Measurements from ENCODE around the gene SWI5.
A peak's percentile ranks its signal among the peaks of the same experiment; 100 is the strongest.

SWI5 gene

DNA sequence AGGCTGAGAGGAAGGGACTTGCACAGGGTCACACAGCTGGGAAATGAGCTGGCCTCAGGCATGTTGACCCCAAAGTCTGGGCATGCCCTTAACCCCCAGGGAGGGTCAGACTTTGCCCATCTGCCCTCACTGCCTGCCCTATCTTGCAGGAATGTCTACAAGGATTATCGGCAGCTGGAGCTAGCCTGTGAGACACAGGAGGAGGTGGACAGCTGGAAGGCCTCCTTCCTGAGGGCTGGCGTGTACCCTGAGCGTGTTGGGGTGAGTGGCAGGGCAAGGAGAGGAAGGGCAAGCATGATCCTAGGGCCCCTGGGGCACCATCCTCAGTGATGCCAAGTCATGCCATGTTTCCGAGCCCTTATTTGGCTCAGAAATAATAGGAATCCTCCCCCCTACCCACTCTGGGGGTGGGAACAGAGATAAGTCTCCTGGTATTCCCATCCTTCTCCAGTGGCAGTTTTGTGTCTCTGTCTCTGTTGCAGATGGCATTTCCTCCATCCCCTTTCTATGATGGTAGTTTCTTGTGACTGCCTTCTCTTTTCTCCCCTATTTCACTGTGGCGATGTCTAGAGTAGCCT is 28.8 kb upstream of the SWI5 start:
- H3K36me3 Mint-ChIP-seq: no peaks in the 10 kb centered on the region
- H3K9me3 Mint-ChIP-seq (ENCODE audit: low read depth): no peaks in the 10 kb centered on the region
- peaks cover 10% of the 10 kb centered on the region for H3K27me3 Mint-ChIP-seq
- no peak overlapping the region for H3K27ac Mint-ChIP-seq
- peaks cover 20% of the 10 kb centered on the region for H3K4me1 Mint-ChIP-seq (ENCODE audit: low read depth)
- no peak overlapping the region for H3K4me3 Mint-ChIP-seq

DNA sequence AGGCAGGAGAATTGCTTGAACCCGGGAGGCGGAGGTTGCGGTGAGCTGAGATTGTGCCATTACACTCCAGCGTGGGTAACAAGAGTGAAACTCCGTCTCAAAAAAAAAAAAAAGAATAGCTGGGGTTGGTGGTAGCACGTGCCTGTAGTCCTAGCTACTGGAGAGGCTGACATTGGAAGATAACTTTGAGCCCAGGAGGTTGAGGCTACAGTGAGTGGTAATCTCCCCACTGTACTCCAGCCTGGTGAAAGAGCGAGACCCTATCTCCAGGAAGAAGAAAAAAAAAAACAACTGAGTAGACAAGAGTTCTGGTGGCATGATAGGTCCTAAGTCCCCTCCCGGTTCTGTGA is 26.5 kb upstream of the SWI5 start:
- H3K4me3 Mint-ChIP-seq: peak overlapping the region; percentile 88
- H3K4me1 Mint-ChIP-seq (ENCODE audit: low read depth): peaks cover 14% of the 10 kb centered on the region
- H3K9me3 Mint-ChIP-seq (ENCODE audit: low read depth): no peaks in the 10 kb centered on the region
- peaks cover 4% of the 10 kb centered on the region for H3K27me3 Mint-ChIP-seq
- no peaks in the 10 kb centered on the region for H3K36me3 Mint-ChIP-seq
- peak overlapping the region; percentile 16 for H3K27ac Mint-ChIP-seq

DNA sequence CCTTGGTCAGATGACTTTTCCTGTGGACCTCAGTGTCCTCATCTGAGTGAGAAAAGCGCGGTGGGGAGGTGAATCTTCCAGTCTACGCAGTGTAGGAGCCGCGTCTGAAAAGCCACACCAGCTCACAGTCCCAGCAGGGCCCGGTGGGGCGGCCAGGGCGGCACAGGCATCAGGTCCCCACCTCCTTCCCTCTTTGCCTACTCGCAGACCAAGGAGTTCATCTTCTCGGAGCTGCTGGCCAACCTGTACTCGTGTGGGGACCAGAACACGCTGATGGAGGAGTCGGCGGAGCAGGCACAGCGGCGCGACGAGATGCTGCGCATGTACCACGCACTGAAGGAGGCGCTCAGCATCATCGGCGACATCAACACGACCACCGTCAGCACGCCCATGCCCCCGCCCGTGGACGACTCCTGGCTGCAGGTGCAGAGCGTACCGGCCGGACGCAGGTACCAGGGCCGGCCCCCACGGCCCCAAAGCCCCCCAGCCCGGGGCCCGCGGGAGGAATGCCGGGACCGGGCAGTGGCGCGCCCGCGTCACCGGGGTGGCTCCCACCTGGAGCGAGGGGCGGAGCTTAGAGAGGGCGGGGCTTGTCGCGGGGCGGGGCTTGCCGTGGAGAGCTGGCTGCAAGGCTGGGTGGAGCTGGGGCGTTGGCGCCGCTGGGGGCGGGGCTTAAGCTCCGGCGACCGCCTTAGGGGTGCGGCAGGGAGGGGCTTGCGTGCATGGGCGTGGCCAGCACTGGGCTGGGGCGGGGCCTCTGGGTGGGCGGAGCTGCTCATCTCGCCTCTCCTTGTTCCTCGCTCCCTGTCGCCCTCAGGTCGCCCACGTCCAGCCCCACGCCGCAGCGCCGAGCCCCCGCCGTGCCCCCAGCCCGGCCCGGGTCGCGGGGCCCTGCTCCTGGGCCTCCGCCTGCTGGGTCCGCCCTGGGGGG is 25.9 kb upstream of the SWI5 start:
- H3K4me3 Mint-ChIP-seq: peak overlapping the region; percentile 88
- H3K36me3 Mint-ChIP-seq: no peaks in the 10 kb centered on the region
- H3K9me3 Mint-ChIP-seq (ENCODE audit: low read depth): no peaks in the 10 kb centered on the region
- H3K27ac Mint-ChIP-seq: peak overlapping the region; percentile 28
- peaks cover 4% of the 10 kb centered on the region for H3K27me3 Mint-ChIP-seq
- H3K4me1 Mint-ChIP-seq (ENCODE audit: low read depth): peaks cover 14% of the 10 kb centered on the region

DNA sequence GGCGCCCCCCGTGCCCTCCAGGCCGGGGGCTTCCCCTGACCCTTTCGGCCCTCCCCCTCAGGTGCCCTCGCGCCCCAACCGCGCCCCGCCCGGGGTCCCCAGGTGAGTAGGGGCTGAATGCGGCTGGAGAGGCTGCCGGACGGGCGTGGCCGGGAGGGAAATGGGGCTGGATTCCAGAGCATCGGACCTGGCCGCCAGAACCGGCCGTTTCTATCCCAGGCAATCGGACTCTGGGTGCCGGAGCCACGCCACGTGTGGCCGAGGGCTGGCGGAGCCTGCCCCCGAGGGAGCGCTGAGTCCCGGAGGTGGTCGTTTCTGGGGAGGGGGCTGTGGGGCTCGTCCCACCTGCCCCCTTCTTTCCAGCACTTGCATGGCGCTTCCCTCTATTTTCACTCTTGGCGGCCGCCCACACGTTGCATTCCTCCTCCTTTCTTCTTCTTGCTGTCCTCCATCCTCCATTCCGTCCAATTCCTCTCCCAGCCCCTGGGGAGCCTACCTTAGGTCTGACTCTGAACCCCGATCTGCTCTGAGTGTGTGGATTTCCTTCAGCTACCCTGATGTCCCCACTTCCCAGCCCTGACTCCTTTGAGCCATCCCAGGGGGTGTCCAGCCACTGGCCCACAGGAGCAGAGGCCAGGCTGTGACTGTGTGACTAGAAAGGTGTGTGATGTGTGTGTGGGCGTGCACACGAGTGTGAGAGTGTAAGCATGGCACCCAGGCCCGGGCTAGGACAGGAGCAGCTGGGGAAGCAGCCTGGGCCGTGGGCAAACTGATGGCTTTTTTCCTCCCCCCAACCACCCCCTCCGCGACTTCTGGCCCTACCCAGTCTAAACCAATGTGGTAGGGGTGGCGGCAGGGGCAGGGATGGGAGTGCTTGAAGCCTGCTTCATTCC is 25.0 kb upstream of the SWI5 start:
- Mint-ChIP-seq H3K27me3 (no peaks in the 10 kb centered on the region), H3K4me1 (ENCODE audit: low read depth) (peaks cover 9% of the 10 kb centered on the region), H3K9me3 (ENCODE audit: low read depth) (no peaks in the 10 kb centered on the region), H3K4me3 (peak overlapping the region; percentile 83), H3K36me3 (no peaks in the 10 kb centered on the region), H3K27ac (no peak overlapping the region)

DNA sequence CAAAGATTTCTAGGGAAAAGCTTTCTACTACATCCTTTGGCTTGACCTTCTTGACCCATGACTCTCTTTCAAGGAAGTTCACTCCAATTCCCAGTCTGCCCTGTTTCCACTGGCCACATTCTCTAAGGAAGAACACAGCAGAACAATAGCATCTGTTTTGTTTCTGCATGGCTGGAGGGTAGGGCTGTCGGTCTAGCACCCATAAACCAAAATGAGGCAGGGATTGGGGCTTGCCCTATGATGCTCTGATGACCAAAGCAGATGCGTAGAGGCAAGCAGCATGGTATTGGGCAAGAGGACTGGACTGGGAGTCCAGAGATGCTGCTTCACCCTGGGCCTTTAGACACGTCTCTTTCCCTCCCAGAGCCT is 24.4 kb upstream of the SWI5 start:
- peak overlapping the region; percentile 70 for H3K4me3 Mint-ChIP-seq
- H3K27ac Mint-ChIP-seq: no peak overlapping the region
- H3K27me3 Mint-ChIP-seq: no peaks in the 10 kb centered on the region
- H3K36me3 Mint-ChIP-seq: no peaks in the 10 kb centered on the region
- H3K9me3 Mint-ChIP-seq (ENCODE audit: low read depth): no peaks in the 10 kb centered on the region
- H3K4me1 Mint-ChIP-seq (ENCODE audit: low read depth): peaks cover 9% of the 10 kb centered on the region

DNA sequence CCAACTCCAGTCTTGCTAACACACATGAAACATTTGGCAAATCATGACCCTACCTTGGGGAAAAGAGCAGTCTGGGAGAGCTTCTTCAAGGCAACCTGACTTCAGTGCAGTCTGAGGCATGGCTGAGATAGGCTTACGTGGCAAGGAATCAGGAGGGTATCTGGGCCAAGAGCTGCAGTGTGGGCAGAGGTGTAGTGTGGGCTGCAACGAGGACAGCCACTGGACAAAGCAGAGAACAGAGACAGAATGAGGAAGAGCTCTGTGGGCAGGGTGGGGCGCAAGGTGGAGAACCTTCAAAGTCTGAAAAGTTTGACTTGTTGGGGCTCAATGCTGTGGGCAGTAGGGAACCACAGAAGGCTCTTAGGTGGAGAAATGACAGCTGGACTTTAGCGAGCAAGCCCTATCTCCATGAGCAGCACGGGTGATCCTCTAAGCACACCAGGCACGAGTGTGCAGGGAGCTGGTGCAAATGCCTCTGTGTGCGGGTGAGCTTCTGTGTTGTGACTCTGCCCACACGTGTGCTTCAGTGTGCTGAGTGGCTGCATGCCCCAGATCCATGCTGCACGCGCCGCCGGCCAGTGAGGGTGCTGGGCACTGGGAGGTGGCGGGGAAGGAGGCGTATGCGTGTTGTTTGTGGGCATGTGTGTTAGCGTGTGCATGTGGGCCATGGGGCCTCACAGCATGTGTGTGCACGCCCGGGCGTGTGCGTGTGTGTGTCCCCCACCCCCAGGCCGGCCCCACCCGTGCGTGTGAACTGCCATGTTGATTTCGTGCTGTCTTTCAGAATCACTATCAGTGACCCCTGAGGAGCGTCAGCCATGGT is 23.5 kb upstream of the SWI5 start:
- H3K4me1 Mint-ChIP-seq (ENCODE audit: low read depth): peaks cover 9% of the 10 kb centered on the region
- H3K36me3 Mint-ChIP-seq: peaks cover 2% of the 10 kb centered on the region
- H3K27me3 Mint-ChIP-seq: no peaks in the 10 kb centered on the region
- H3K27ac Mint-ChIP-seq: no peak overlapping the region
- H3K4me3 Mint-ChIP-seq: no peak overlapping the region
- H3K9me3 Mint-ChIP-seq (ENCODE audit: low read depth): no peaks in the 10 kb centered on the region

DNA sequence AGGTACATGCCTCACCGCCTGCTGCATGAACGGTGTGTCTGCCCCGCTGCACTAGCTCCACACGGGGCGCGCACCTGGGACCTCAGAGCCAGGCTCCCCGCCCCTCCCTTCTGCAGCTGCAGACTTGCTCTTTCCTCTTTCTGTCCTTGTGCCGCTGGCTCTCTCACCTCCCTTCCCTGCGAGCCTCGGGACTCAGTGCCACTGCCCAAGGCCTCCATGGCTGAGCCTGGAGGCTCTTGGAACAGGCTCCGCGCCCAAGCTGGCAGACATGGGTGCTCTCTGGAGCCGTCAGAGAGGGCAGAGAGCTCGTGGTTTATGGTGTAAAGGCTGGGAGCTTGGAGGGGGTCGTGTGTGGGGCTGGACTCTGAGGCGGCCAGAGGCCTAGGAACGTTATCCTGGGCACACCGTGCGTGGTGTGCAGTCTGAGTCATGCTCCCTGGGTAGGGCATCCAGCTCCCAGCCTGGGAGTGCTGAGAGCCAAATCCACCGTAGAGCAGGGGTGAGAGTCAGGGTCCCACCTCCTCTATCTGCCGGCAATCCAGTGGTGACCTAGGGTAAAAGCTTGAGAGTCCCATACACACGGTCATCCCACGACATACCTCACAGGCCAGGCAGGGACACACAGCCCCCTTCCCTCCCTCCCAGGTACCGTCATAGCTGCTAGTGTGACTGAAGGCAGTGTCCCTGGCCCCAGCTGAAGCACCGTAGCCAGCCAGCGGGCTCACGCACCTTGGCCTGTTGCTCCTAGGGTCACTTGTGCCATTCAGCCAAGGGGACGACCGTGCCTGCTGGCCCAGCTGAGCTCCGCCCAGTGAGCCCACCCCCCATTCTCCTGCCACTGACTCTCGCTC is 22.7 kb upstream of the SWI5 start:
- Mint-ChIP-seq H3K4me3 (no peak overlapping the region), H3K4me1 (ENCODE audit: low read depth) (peaks cover 9% of the 10 kb centered on the region), H3K36me3 (peaks cover 3% of the 10 kb centered on the region), H3K27me3 (no peaks in the 10 kb centered on the region), H3K27ac (no peak overlapping the region), H3K9me3 (ENCODE audit: low read depth) (no peaks in the 10 kb centered on the region)

DNA sequence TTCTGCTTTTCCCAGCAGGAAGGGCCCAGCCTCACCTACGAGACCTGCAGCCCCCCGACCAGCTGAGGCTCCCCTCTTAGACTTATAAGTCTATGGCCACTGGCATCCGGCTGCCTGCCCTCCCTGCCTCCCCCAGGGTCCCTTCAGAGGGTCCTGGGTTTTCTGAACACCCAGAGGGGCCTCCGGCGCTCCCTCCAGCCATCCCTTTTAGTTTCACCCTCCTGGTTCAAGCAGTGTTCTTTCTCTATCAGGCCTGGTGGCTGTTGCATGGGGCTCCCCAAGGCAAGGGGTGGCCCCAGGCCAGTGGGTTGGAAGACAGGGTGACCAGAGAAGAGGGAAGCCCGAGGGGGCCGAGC is 22.1 kb upstream of the SWI5 start:
- no peak overlapping the region for H3K4me3 Mint-ChIP-seq

DNA sequence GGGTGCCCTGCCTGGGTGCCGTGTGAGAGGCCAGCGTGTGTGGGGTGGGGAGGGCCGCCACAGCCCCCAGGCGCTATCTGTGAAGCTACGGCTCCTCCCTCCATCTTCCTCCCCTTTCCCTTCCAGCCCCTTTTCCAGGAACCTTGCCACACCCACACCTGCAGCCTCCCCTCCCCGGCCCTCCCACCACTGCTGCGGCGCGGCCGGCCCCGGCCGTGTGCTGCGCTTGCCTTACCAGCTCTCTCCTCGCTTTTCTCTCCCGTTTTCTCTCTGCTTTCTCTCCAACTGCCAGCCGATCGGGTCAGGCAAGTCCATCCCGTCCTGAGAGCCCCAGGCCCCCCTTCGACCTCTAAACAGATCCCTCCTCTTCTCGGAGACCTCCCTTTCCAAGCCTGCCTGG is 21.7 kb upstream of the SWI5 start:
- Mint-ChIP-seq H3K27me3 (no peaks in the 10 kb centered on the region), H3K4me3 (no peak overlapping the region), H3K4me1 (ENCODE audit: low read depth) (peaks cover 9% of the 10 kb centered on the region), H3K27ac (no peak overlapping the region), H3K9me3 (ENCODE audit: low read depth) (no peaks in the 10 kb centered on the region), H3K36me3 (peaks cover 3% of the 10 kb centered on the region)

More for the DNA sequence above, 22.1 kb upstream of the SWI5 start:
- Mint-ChIP-seq H3K27ac (no peak overlapping the region), H3K27me3 (no peaks in the 10 kb centered on the region), H3K4me1 (ENCODE audit: low read depth) (peaks cover 9% of the 10 kb centered on the region), H3K36me3 (peaks cover 3% of the 10 kb centered on the region), H3K9me3 (ENCODE audit: low read depth) (no peaks in the 10 kb centered on the region)

DNA sequence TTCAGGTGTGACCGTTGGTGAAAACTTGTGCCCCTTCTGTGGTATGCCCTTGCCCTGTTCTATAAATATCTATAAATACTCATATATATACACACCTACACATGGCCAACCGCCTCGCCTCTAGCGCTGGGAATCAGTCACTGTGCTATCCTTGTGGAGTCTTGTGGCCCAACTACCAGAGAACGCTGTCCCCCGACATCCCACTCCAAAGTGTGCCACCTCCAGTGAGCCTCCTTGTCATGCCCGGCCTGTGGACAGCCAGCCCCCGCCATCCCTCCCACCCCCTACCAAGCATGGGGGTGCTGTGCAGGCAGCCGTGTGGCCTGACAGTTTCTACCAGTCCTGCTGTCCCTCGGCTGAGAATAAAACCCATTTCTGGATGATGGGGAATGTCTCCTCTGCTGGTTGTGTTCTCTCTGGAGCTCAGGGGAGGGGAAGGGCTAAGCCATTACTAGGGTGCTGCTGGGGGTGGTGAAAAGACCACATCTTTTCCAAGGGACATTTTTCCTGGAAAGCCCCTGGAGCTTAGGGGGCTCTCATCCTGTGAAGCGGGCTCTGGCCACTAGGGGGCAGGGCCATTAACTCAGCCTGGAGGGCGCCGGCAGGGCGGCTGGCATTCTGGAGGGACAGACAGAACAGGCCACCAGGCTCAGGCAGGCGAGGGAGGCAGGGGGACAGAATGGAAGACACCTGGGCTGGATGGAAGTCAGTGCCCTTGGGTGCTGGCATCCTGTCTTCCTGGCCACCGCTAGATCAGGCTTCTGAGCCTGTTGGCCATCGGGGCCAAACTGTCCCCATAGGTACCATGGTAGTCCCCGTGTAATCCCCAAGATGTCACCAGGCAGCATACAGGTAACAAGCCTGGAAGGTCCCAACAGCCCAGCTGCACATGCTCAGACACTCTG is 21.0 kb upstream of the SWI5 start:
- H3K9me3 Mint-ChIP-seq (ENCODE audit: low read depth): no peaks in the 10 kb centered on the region

DNA sequence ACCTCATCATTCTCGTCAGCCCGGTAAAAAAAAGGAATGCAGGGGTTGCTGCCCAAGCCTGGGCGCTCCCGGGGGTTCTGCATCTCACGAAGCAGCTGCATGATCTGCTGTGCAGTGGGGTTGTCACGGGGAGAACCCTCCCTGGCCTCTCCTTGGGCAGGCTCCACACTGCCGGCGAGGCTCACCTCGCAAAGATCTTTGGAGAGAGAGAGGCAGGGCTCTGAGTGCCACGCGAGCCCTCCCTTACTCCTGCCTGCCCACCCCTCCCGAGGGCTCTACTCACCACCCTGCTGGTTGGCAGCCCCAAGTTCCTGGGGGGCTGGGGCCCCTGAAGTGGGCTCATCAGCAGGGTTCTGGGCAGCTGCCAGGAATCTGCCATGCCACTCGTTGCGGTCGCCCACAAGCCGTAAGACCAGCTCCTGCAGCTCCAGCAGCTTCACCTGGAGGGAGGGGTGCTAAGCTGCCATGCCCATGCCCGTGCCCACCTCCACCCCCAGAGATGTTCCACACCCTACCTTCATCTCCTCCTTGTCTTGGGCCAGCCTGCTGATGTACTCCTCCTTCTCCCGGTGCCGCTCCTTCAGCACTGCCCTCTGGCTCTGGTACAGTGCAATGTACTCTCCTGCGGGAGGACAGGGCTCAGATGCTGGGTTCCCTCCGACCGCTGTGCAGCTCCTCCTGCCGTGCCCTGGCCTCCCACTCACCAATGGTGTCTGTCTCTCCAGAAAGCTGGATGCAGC is 18.8 kb upstream of the SWI5 start:
- no peak overlapping the region for H3K27ac Mint-ChIP-seq
- no peak overlapping the region for H3K4me3 Mint-ChIP-seq
- no peaks in the 10 kb centered on the region for H3K4me1 Mint-ChIP-seq (ENCODE audit: low read depth)
- no peaks in the 10 kb centered on the region for H3K27me3 Mint-ChIP-seq
- H3K9me3 Mint-ChIP-seq (ENCODE audit: low read depth): no peaks in the 10 kb centered on the region
- H3K36me3 Mint-ChIP-seq: peaks cover 11% of the 10 kb centered on the region

More for the DNA sequence above, 21.0 kb upstream of the SWI5 start:
- Mint-ChIP-seq H3K4me3 (no peak overlapping the region), H3K4me1 (ENCODE audit: low read depth) (peaks cover 4% of the 10 kb centered on the region), H3K27me3 (no peaks in the 10 kb centered on the region), H3K27ac (no peak overlapping the region), H3K36me3 (peaks cover 3% of the 10 kb centered on the region)

DNA sequence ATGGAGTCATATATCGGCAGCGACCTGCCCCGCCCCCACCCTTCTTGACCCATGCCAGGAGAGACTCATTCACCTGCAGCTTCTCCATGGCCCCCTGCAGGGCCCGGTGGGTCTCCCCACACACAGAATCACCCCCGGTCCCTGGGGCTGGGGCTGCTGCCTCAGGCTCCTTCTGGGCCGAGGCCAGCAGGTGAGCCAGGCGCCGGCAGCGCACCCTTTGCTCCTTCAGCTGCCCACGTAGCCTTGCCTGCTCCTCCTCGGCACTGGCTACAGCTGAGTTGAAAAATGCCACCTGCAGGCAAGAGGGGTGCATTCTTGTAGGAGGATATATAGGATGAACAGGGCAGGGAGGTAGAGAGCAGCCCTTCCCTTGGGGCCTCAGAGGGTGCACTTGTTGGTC is 18.2 kb upstream of the SWI5 start:
- no peaks in the 10 kb centered on the region for H3K27me3 Mint-ChIP-seq
- H3K9me3 Mint-ChIP-seq (ENCODE audit: low read depth): no peaks in the 10 kb centered on the region
- H3K36me3 Mint-ChIP-seq: peaks cover 11% of the 10 kb centered on the region
- no peak overlapping the region for H3K4me3 Mint-ChIP-seq
- no peak overlapping the region for H3K27ac Mint-ChIP-seq
- no peaks in the 10 kb centered on the region for H3K4me1 Mint-ChIP-seq (ENCODE audit: low read depth)

Measured in activated naive CD8-positive, alpha-beta T cell (primary cell).